ENCODE data around the gene TMEM37. TPM values are rescaled to one million over a fixed set of nuclear protein-coding genes. Genes with fewer than 3 reads are reported as not detected.

TMEM37 gene
- total and polyA plus RNA-seq, 2 of the 13 experiments (the other 11 are each of a cell fraction or from before 2014, with no cell fraction given) = 37.7 to 115 TPM

- TF ChIP-seq MEIS1 (CRISPR knock-in tag; IDR thresholded peaks at IDR 0.05; ENCODE audit: borderline replicate concordance) = no peak
- TF ChIP-seq FOXO1 (CRISPR knock-in tag; IDR thresholded peaks at IDR 0.05) = peak; percentile 99
- 0 out of 2 replicates have a peak, but pooled peaks have one; percentile 1 for TF ChIP-seq TCF7 (IDR thresholded peaks at IDR 0.05; ENCODE audit: low read depth)
- TF ChIP-seq ZNF446 (CRISPR knock-in tag; IDR thresholded peaks at IDR 0.05) = no peak
- no peak for TF ChIP-seq HNF1A (IDR thresholded peaks at IDR 0.05; ENCODE audit: low read depth)
- TF ChIP-seq HNF1A (CRISPR knock-in tag; IDR thresholded peaks at IDR 0.05; ENCODE audit: borderline replicate concordance) = peak; percentile 45; the same call in 1 of the 2 replicates
- no peak for TF ChIP-seq CBX2 (IDR thresholded peaks at IDR 0.05; ENCODE audit: low read depth, low read length)
- TF ChIP-seq CBX2 (CRISPR knock-in tag; IDR thresholded peaks at IDR 0.05; ENCODE audit: low read depth) = no peak
- peak; percentile 89 for TF ChIP-seq SP5 (CRISPR knock-in tag; IDR thresholded peaks at IDR 0.05; ENCODE audit: borderline replicate concordance, low read depth)
- peak; percentile 43; the same call in 1 of the 2 replicates for TF ChIP-seq ZNF501 (CRISPR knock-in tag; IDR thresholded peaks at IDR 0.05)
- 0 out of 2 replicates have a peak, but pooled peaks have one; percentile 23 for TF ChIP-seq ISL2 (CRISPR knock-in tag; IDR thresholded peaks at IDR 0.05)
- no peak for TF ChIP-seq ATRX (CRISPR knock-in tag; IDR thresholded peaks at IDR 0.05; ENCODE audit: borderline replicate concordance)
- TF ChIP-seq ZNF839 (CRISPR knock-in tag; IDR thresholded peaks at IDR 0.05; ENCODE audit: borderline replicate concordance) = 0 out of 2 replicates have a peak, but pooled peaks have one; percentile 61
- peak; percentile 87 for TF ChIP-seq ELF3 (CRISPR knock-in tag; IDR thresholded peaks at IDR 0.05)
- TF ChIP-seq ZKSCAN5 (CRISPR knock-in tag; IDR thresholded peaks at IDR 0.05) = no peak
- no peak for TF ChIP-seq ZFP62 (CRISPR knock-in tag; IDR thresholded peaks at IDR 0.05)
- peak; percentile 77; the same call in 1 of the 2 replicates for TF ChIP-seq KDM3A (CRISPR knock-in tag; IDR thresholded peaks at IDR 0.05; ENCODE audit: low read depth)
- no peak for TF ChIP-seq STAT6 (CRISPR knock-in tag; IDR thresholded peaks at IDR 0.05; ENCODE audit: borderline replicate concordance)
- no peak for TF ChIP-seq ZBTB46 (CRISPR knock-in tag; IDR thresholded peaks at IDR 0.05; ENCODE audit: borderline replicate concordance)
- TF ChIP-seq TBP (CRISPR knock-in tag; IDR thresholded peaks at IDR 0.05) = no peak
- 0 out of 2 replicates have a peak, but pooled peaks have one; percentile 35 for TF ChIP-seq GABPB1 (CRISPR knock-in tag; IDR thresholded peaks at IDR 0.05)
- TF ChIP-seq NR2C2 (CRISPR knock-in tag; IDR thresholded peaks at IDR 0.05; ENCODE audit: borderline replicate concordance) = peak; percentile 44; the same call in 1 of the 2 replicates
- no peak for TF ChIP-seq ZNF841 (CRISPR knock-in tag; IDR thresholded peaks at IDR 0.05; ENCODE audit: borderline replicate concordance)
These were observed 4.8 kb upstream of the TMEM37 start (continued) for GRCh38 chr2:119426801-119427395.

Data from HepG2 (cell line).